IMR-90 (cell line): Measurements from ENCODE around the gene CEP70. TPM values are rescaled to one million over a fixed set of nuclear protein-coding genes. Genes with fewer than 3 reads are reported as not detected.

ENCODE experiments used
- ATAC-seq: fragments of 200-7000 bp; cut with Tn5 transposase; 2 replicates; pipeline ENCODE4 v1.9.1; 2020; ENCODE audit warnings: low read depth, mild to moderate bottlenecking, moderate library complexity
- BruUV-seq: library from RNA; stranded (reverse); fragments of 400-500 nt; replicated peaks from 2 replicates; lab custom pipeline; 2021; lab: Mats Ljungman, UMichigan
- CTCF ChIA-PET: fragments of 300-600 bp; formaldehyde crosslinking; extraction: SDS; loops from one replicate; lab custom pipeline; 2021; ENCODE audit warnings: antibody characterized with exemption; lab: Yijun Ruan, JAX
- POLR2A ChIA-PET: fragments of 300-600 bp; sonication (Branson Sonifier 250); formaldehyde crosslinking; loops from one replicate; lab custom pipeline; 2022; ENCODE audit warnings: antibody characterized with exemption; ENCODE audit not compliant: unreplicated experiment; lab: Charles Lee
- DNase-seq: peaks from one replicate; pipeline ENCODE4 v3.0.0; 2013
- H2AFZ ChIP-seq: replicated peaks from 2 replicates; pipeline ENCODE3; 2013; ENCODE audit warnings: low read length, mild to moderate bottlenecking; ENCODE audit not compliant: poor library complexity
- H2AK5ac ChIP-seq: 2 replicates; pipeline ENCODE4 v1.6.1; 2013; ENCODE audit warnings: low read depth, low read length, inconsistent platforms
- H2AK9ac ChIP-seq: replicated peaks from 2 replicates; pipeline ENCODE3; 2013; ENCODE audit warnings: mild to moderate bottlenecking, low read depth, low read length, moderate library complexity; ENCODE audit not compliant: poor library complexity
- H2BK120ac ChIP-seq: 2 replicates; pipeline ENCODE4 v1.6.1; 2013; ENCODE audit warnings: low read depth, low read length, inconsistent platforms
- H2BK15ac ChIP-seq: 3 replicates; pipeline ENCODE4 v1.6.1; 2013; ENCODE audit warnings: low read depth, low read length, inconsistent platforms
- H2BK20ac ChIP-seq: 2 replicates; pipeline ENCODE4 v1.6.1; 2013; ENCODE audit warnings: low read depth, mild to moderate bottlenecking, inconsistent platforms, low read length, moderate library complexity
- H2BK5ac ChIP-seq: 2 replicates; pipeline ENCODE4 v1.6.1; 2013; ENCODE audit warnings: mild to moderate bottlenecking, low read depth, low read length, inconsistent platforms; ENCODE audit not compliant: poor library complexity, severe bottlenecking
- H3K14ac ChIP-seq: replicated peaks from 2 replicates; pipeline ENCODE4 v1.6.1; 2013; ENCODE audit warnings: low read depth, low read length, inconsistent platforms
- H3K18ac ChIP-seq: 2 replicates; pipeline ENCODE4 v1.6.1; 2013; ENCODE audit warnings: low read depth, low read length, control low read depth
- H3K23ac ChIP-seq: 2 replicates; pipeline ENCODE4 v1.6.1; 2013; ENCODE audit warnings: low read depth, low read length, inconsistent platforms
- H3K27ac ChIP-seq: 2 replicates; pipeline ENCODE4 v1.5.1; 2013; ENCODE audit warnings: mild to moderate bottlenecking, control low read depth, low read length; ENCODE audit not compliant: insufficient read depth
- H3K27me3 ChIP-seq: 2 replicates; pipeline ENCODE4 v1.6.1; 2013; ENCODE audit warnings: low read length; ENCODE audit not compliant: control insufficient read depth, insufficient read depth
- H3K36me3 ChIP-seq: 2 replicates; pipeline ENCODE4 v1.6.1; 2013; ENCODE audit warnings: low read length, mixed read lengths; ENCODE audit not compliant: control insufficient read depth, insufficient read depth
- H3K4ac ChIP-seq: 2 replicates; pipeline ENCODE4 v1.6.1; 2013; ENCODE audit warnings: low read depth, low read length, inconsistent platforms
- H3K4me1 ChIP-seq: 2 replicates; pipeline ENCODE4 v1.6.1; 2013; ENCODE audit warnings: low read length, mixed read lengths; ENCODE audit not compliant: control insufficient read depth, insufficient read depth
- H3K4me2 ChIP-seq: 2 replicates; pipeline ENCODE4 v1.6.1; 2013; ENCODE audit warnings: low read depth, mild to moderate bottlenecking, control low read depth, low read length, moderate library complexity
- H3K4me3 ChIP-seq: 2 replicates; pipeline ENCODE4 v1.5.1; 2013; ENCODE audit warnings: low read depth, mild to moderate bottlenecking, control low read depth, low read length, moderate library complexity; ENCODE audit not compliant: insufficient read depth
- H3K56ac ChIP-seq: 2 replicates; pipeline ENCODE4 v1.6.1; 2013; ENCODE audit warnings: low read length, inconsistent platforms; ENCODE audit not compliant: insufficient read depth; ENCODE audit errors: extremely low read depth
- H3K79me1 ChIP-seq, 2 experiments: 2 replicates each; pipeline ENCODE4 v1.6.1; 2013; ENCODE audit warnings: low read length in 2 of 2, inconsistent platforms in 1 of 2, low read depth in 1 of 2
- H3K9ac ChIP-seq: 2 replicates; pipeline ENCODE4 v1.6.1; 2013; ENCODE audit warnings: low read depth, low read length, control low read depth
- H3K9me1 ChIP-seq: 2 replicates; pipeline ENCODE4 v1.6.1; 2013; ENCODE audit warnings: low read length, inconsistent platforms; ENCODE audit not compliant: insufficient read depth
- H3K9me3 ChIP-seq: 2 replicates; pipeline ENCODE4 v1.6.1; 2013; ENCODE audit warnings: low read length; ENCODE audit not compliant: control insufficient read depth, insufficient read depth
- H4K20me1 ChIP-seq: 2 replicates; pipeline ENCODE4 v1.6.1; 2013; ENCODE audit warnings: low read length, inconsistent platforms; ENCODE audit not compliant: insufficient read depth
- H4K5ac ChIP-seq: 2 replicates; pipeline ENCODE4 v1.6.1; 2013; ENCODE audit warnings: mild to moderate bottlenecking, low read depth, low read length, control low read depth
- H4K8ac ChIP-seq, 2 experiments: 2 replicates each; pipeline ENCODE4 v1.6.1; 2013; ENCODE audit warnings: low read depth in 2 of 2, low read length in 2 of 2, control low read depth in 1 of 2, inconsistent platforms in 1 of 2
- H4K91ac ChIP-seq: 2 replicates; pipeline ENCODE4 v1.6.1; 2013; ENCODE audit warnings: low read depth, low read length, inconsistent platforms; ENCODE audit not compliant: insufficient read depth
- BHLHE40 ChIP-seq: fragments of 150-350 bp; IDR thresholded peaks from 2 replicates; pipeline ENCODE4 v1.6.1; 2016; ENCODE audit warnings: mild to moderate bottlenecking, low read depth, low read length
- CEBPB ChIP-seq: IDR thresholded peaks from 2 replicates; pipeline ENCODE4 v1.6.1; 2012; ENCODE audit warnings: low read depth, low read length, improper control_type of control experiment
- CHD1 ChIP-seq: IDR thresholded peaks from 2 replicates; pipeline ENCODE4 v1.6.1; 2012; ENCODE audit warnings: low read depth, low read length, improper control_type of control experiment
- CTCF ChIP-seq: conservative IDR thresholded peaks from 2 replicates; pipeline ENCODE4 v1.5.1; 2012; ENCODE audit warnings: mild to moderate bottlenecking, low read depth, low read length, improper control_type of control experiment
- FOS ChIP-seq: fragments of 150-350 bp; IDR thresholded peaks from 2 replicates; pipeline ENCODE4 v1.6.1; 2016; ENCODE audit warnings: low read depth, low read length
- MAZ ChIP-seq: IDR thresholded peaks from 2 replicates; pipeline ENCODE4 v1.6.1; 2012; ENCODE audit warnings: low read depth, mild to moderate bottlenecking, low read length, improper control_type of control experiment, moderate library complexity, borderline replicate concordance
- MXI1 ChIP-seq: IDR thresholded peaks from 2 replicates; pipeline ENCODE4 v1.6.1; 2012; ENCODE audit warnings: low read depth, mild to moderate bottlenecking, low read length, moderate library complexity, borderline replicate concordance
- NFE2L2 ChIP-seq: fragments of 150-350 bp; IDR thresholded peaks from 2 replicates; pipeline ENCODE4 v1.6.1; 2016; ENCODE audit warnings: low read depth, mild to moderate bottlenecking, low read length
- POLR2A ChIP-seq: IDR thresholded peaks from 2 replicates; pipeline ENCODE4 v1.6.1; 2012; ENCODE audit warnings: mild to moderate bottlenecking, low read depth, low read length
- SMC3 ChIP-seq: fragments of 150-350 bp; IDR thresholded peaks from 2 replicates; pipeline ENCODE4 v1.6.1; 2016; ENCODE audit warnings: low read depth, mild to moderate bottlenecking, antibody characterized with exemption, low read length, moderate library complexity
- WGBS, 2 experiments: methylation state at CpG; one replicate each; pipeline versions ENCODE4 v1.1.5 to v1.1.7; 2013; ENCODE audit warnings: missing lambda C conversion rate in 2 of 2; ENCODE audit not compliant: insufficient read length in 1 of 2; ENCODE audit errors: extremely low coverage in 2 of 2; 5-methylcytosine and 5-hydroxymethylcytosine counted together
- dilution Hi-C: fragments of 300-500 bp; cut with HindIII; formaldehyde crosslinking; loops from one replicate; pipeline ENCODE4 v1.14.3; 2018; ENCODE audit warnings: low sequenced_read_pairs; ENCODE audit not compliant: unreplicated experiment
- in situ Hi-C: fragments of 300-500 bp; cut with MboI; formaldehyde crosslinking; loops from 3 replicates; pipeline ENCODE4 v1.14.3; 2019; ENCODE audit warnings: low sequenced_read_pairs, inconsistent platforms, mixed read lengths
- intact Hi-C: fragments of 100-400 bp; cut with micrococcal nuclease; formaldehyde crosslinking; loops from 2 replicates; pipeline ENCODE4 v1.10.0; 2022
- polyA plus RNA-seq, 3 experiments: library from polyadenylated mRNA; depleted of rRNA; stranded (reverse); fragments of >200 nt; gene quantifications; 2 replicates each; pipeline ENCODE4 v1.2.3, GENCODE V29; 2012; ENCODE audit warnings: low replicate concordance in 1 of 3
- total RNA-seq: library from RNA; depleted of rRNA; stranded (reverse); fragments of >200 nt; gene quantifications from 2 replicates; pipeline ENCODE4 v1.2.3, GENCODE V29; 2012
- TF ChIP-seq, protein P1 (sequence below): fragments of 150-350 bp; IDR thresholded peaks from 2 replicates; pipeline ENCODE4 v1.6.1; 2016; ENCODE audit warnings: low read depth, mild to moderate bottlenecking, low read length, moderate library complexity, borderline replicate concordance

CEP70 gene
- total and polyA plus RNA-seq, 2 of the 4 experiments (the other 2 are of a cell fraction) = 4.6 to 11.1 TPM

GRCh38 chr3:138513090-138513843 is 80.8 kb downstream of the CEP70 start:
- no peak overlapping the region for H3K9ac ChIP-seq
- no peak for TF ChIP-seq CEBPB
- no peak for TF ChIP-seq FOS
- TF ChIP-seq POLR2A = no peak
- no peak for TF ChIP-seq MAZ
- no peak for TF ChIP-seq MXI1
- TF ChIP-seq BHLHE40 = no peak
- TF ChIP-seq SMC3 = no peak
- TF ChIP-seq CTCF = no peak
- TF ChIP-seq NFE2L2 = no peak
- no peak for TF ChIP-seq CHD1
- TF ChIP-seq, protein P1, sequence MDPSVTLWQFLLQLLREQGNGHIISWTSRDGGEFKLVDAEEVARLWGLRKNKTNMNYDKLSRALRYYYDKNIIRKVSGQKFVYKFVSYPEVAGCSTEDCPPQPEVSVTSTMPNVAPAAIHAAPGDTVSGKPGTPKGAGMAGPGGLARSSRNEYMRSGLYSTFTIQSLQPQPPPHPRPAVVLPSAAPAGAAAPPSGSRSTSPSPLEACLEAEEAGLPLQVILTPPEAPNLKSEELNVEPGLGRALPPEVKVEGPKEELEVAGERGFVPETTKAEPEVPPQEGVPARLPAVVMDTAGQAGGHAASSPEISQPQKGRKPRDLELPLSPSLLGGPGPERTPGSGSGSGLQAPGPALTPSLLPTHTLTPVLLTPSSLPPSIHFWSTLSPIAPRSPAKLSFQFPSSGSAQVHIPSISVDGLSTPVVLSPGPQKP = no peak
- no peak overlapping the region for H3K4me2 ChIP-seq
- no peak overlapping the region for H2BK120ac ChIP-seq
- WGBS, 2 experiments = no CpG with 5 or more reads among the region's 2 CpGs
- no peaks in the 10 kb centered on the region for H3K27me3 ChIP-seq
- ChIA-PET CTCF (interaction anchor here (1.6 kb wide), 1 partner anchor 411 kb away, joined by 4 read pairs; no protein-coding TSS in a partner anchor), POLR2A (no interaction called here)
- no peaks in the 10 kb centered on the region for H3K36me3 ChIP-seq
- no peak overlapping the region for H4K5ac ChIP-seq
- no peak overlapping the region for H2AFZ ChIP-seq
- no peak overlapping the region for H2AK5ac ChIP-seq
- no peak overlapping the region for H2BK5ac ChIP-seq
- no peak overlapping the region for H3K14ac ChIP-seq
- H4K8ac ChIP-seq = no peak overlapping the region
- no peak for DNase-seq
- no peak overlapping the region for H3K56ac ChIP-seq
- intact Hi-C loops = no loop called here
- no peak overlapping the region for H2BK15ac ChIP-seq
- ATAC-seq = no peak
- no TSS peak for BruUV-seq
- no peak overlapping the region for H3K4ac ChIP-seq
- no peak overlapping the region for H3K4me3 ChIP-seq
- dilution Hi-C loops = no loop called here
- H2BK20ac ChIP-seq = no peak overlapping the region
- no peak overlapping the region for H3K18ac ChIP-seq
- in situ Hi-C loops = no loop called here
- no peak overlapping the region for H4K91ac ChIP-seq
- H4K20me1 ChIP-seq = no peaks in the 10 kb centered on the region
- H3K9me3 ChIP-seq = peaks cover 2% of the 10 kb centered on the region; the same call in 1 of the 2 replicates
- no peak overlapping the region for H3K23ac ChIP-seq
- H3K9me1 ChIP-seq = peaks cover 3% of the 10 kb centered on the region; the same call in 1 of the 2 replicates
- no peak overlapping the region for H2AK9ac ChIP-seq
- no peaks in the 10 kb centered on the region for H3K4me1 ChIP-seq
- no peak overlapping the region for H3K27ac ChIP-seq
- no peaks in the 10 kb centered on the region for H3K79me1 ChIP-seq
